Glomerular visceral epithelial cell (primary cell): ENCODE data around the gene SMS.

ENCODE experiments used
- DNase-seq: peaks from one replicate; pipeline ENCODE4 v3.0.0-alpha.2; 2016; ENCODE audit errors: extremely low spot score

Gene SMS

DNA sequence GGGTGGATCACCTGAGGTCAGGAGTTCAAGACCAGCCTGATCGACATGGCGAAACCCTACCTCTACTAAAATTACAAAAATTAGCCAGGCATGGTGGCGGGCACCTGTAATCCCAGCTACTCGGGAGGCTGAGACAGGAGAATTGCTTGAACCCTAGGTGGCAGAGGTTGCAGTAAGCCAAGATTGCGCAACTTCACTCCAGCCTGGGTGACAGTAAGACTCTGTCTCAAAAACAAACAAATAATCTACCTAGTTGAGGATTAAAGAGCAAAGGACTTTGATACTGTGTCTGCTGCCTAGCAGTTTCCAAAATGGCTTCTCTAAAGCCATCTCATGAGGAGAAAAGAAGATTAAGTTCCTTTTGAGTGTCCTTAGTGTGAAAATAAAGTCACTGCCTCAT, 37.8 kb downstream of the SMS start:
- no peak for DNase-seq

GRCh38 chrX:21982311-21982710, 41.8 kb downstream of the SMS start:
- no peak for DNase-seq

DNA sequence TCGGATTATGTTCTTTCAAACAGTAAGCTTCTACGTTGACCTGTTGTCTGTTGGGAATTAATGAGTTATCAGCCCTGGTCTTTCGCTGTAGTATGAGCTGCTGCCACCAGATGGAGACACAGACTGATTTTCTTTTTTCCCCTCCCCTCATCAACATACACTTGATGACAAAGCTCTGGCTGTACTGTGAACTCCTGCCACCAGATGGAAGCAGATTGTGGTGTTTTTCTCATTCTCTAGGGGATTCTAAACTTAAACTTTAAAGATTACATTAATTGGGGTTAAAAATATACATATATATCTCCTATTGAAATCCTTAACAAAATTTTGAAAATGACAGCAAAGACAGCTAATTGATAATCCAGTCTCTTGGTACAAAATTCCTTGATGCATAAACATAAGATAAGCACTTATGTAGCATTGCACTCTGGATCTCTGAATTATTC, 44.8 kb downstream of the SMS start:
- DNase-seq, result peak; percentile 76

DNA sequence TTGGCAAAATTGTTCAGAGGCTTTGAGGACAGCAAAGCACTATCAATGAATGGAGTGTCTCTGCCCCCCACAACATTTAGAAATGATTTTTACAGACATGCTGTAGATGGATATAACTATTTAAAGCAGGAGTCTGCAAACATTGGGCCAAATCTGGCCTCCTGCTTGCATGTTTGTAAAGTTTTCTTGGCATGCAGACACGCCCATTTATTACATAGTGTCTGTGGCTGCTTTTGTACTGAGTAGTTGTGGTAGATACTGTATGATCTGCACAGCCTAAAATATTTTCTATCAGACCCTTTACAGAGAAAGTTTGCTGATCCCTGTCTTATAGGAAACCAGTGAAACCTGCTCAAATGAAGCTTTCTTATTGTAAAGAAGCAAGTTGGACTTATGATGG, 46.1 kb downstream of the SMS start:
- no peak for DNase-seq

DNA sequence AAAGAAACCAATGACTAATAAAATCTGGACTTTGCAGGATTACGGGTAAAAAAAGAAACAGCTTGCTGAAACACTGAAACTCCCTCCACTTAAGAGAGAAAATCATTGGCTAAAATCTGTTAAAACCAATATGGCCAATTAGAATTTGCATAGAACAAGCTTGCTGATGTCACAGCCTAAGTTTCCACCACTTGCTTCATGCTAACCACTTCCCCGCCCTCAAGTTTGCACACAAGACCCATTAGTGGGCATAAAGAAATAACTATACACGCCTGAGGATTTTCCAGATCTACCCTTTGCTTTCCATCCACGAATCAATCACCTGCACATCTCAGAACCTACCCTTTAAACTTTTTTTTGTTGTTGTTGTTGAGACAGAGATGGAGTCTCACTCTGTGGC, 48.9 kb downstream of the SMS start:
- no peak for DNase-seq

- DNase-seq, result no peak
Measured at GRCh38 chrX:21990832-21991231, 50.3 kb downstream of the SMS start.

GRCh38 chrX:21991504-21991903, 51.0 kb downstream of the SMS start:
- no peak for DNase-seq

DNA sequence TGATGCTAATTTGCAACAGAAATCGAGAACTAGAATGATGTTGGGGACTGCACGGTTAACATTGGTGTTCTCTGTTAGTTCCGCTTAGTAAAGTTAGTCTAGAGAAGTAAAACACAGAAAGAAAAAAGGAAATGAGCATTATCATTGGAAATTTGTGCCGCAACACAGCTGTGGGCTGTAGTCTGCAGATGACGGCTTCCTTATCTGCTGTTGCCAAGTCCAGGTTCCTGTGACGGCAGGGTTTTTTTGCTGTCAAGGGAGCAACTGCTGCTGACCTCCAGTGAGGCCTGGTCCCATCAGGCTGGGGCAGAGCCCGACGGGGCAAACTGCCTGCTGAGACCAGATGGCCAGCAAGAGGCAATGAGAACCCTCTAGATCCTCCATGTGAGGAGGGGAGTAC, 52.8 kb downstream of the SMS start:
- DNase-seq, result no peak

- no peak for DNase-seq
Measured at GRCh38 chrX:21996872-21997455, 56.5 kb downstream of the SMS start.

DNA sequence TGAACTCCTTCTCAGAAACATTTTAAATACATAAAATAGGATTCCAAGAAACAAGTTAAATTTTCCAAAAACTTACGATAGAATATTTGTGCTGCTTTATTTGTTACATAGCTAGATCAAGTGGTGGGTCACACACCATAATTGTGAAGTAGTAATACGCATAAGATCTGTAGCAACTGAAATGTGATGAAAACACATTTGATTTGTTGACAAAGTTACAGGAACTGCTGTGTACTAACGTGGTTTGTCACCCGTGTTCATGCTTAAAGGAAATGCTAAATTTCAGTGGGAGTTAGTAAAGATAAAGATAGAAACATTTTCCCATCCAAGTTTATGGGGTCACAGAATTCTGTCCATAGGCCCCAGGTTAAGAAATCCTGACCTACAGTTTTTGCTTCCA, 57.5 kb downstream of the SMS start:
- DNase-seq, result no peak

DNA sequence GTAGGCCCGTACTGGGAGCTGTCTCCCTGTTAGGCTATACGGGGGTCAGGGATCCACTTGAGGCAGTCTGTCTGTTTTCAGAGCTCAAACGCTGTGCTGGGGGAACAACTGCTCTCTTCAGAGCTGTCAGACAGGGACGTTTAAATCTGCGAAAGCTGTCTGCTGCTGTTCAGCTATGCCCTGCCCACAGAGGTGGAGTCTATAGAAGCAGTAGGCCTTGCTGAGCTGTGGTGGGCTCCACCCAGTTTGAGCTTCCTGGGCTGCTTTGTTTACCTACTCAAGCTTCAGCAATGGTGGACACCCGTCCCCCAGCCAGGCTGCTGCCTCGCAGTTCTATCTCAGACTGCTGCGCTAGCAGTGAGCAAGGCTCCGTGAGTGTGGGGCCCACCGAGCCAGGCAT, 64.4 kb downstream of the SMS start:
- no peak for DNase-seq

- no peak for DNase-seq
Measured at GRCh38 chrX:22012051-22012450, 71.5 kb downstream of the SMS start.

GRCh38 chrX:22012931-22013330, 72.4 kb downstream of the SMS start:
- no peak for DNase-seq

DNA sequence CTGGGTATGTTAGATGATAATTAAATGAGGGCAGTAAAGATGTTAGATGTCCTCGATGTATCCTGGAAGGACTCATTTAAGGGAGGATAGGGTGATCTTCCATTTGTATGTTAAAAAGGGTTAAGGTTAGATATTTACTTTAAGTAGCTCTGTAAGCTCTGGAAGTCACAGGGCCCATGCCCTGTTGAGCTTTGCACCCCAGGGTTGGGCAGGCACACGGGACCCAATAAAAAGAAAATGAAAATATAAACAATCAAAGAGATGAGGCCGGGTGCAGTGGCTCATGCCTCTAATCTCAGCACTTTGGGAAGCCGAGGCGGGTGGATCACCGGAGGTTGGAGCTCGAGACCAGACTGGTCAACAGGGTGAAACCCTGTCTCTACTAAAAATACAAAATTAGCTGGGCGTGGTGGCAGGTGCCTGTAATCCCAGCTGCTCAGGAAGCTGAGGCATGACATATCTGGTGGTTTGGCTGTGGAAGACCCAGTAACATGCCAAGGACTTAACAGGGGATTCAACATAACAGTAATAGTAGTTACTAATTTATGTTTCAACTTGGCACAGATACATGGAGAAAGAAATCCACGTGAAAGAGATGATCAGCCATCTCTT, 74.7 kb downstream of the SMS start:
- DNase-seq, result no peak

DNA sequence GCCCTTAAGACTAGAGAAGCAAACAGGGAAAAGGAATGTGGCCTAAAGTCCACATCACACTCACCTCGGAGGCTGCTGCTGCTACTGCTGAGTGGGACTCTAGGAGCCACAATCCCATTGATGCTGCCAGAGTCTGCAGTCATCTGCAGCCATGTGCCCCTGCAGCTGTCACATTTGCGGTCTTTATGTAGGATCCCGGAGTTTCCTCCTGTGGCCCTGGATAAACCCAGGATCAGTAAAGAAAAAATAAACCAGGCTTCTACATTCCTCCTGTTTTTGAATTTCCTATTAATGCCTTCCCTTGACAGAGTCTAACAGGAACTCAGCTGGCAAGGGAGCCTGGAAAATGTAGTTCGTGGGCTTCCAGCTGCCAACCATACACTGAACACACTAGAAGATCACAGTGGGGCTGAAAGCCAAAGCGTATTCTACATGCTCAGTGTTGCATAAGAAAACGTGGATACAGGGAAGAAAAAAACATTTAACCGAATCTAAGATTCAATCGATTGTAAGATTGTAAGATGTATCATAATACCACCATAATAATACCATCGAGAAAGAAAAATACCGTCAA, 81.3 kb downstream of the SMS start:
- no peak for DNase-seq

GRCh38 chrX:22024577-22024976, 84.1 kb downstream of the SMS start:
- no peak for DNase-seq

DNA sequence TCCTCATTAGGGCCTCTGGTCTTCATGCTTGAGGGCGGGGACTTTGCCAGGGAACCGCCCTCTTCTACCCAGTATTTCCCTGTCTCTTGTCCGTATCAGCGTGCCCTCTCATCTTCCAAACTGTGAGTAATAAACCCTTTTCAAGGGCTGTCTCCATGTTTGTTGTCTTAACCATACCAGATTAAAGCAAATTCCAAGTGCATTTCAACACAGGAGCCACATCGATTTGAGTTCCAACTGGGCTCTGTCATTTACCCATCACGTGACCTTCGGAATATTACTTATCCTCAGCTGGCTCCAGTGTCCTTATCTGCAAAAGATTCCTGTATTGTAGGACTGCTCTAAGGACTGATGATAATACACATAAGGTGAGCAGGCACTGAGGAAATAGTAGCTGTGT, 85.2 kb downstream of the SMS start:
- DNase-seq, result no peak

DNA sequence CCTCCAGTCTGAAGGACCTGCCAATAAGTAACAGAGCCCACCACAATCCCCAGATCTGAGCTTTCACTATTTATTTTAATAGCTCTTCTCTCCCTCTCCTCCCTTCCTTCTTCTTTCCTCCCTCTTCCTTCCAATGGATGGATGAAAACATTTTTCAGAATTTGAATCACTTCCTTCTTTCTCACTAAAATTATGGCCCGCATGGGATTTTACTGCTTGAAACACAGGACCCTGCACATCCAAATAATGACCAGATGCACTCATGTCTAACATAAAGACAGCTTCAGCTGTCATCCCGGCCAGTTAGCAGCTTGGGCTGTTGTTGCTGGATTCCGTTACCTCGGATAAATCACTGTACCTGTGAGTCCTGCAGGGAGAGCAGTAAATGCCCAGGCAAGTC, 86.2 kb downstream of the SMS start:
- no peak for DNase-seq

DNA sequence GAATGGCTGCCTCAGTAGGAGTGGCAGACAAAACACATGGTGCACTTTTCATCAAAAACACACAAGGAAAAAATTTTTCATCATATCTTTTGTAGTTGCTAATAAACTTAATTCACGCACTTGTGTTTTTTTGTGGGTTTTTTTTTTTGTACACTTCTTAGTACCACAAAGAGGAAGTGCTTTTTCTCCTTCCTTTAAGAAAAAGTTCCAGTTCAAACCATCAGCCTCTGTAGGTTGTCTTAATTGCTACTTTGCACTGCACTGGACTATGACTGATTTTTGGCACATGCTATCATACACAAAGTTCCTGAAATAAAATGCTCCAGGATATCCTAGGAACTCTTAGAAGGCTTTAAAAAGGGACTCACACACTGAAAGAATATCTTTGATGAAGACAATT, 91.6 kb downstream of the SMS start, which contains the start of gene PHEX:
Gene PHEX (plus strand): TSS at position 242 of the 400 bp plus-strand sequence. CDS start 681 bp downstream, outside the sequence.
- no peak for DNase-seq

DNA sequence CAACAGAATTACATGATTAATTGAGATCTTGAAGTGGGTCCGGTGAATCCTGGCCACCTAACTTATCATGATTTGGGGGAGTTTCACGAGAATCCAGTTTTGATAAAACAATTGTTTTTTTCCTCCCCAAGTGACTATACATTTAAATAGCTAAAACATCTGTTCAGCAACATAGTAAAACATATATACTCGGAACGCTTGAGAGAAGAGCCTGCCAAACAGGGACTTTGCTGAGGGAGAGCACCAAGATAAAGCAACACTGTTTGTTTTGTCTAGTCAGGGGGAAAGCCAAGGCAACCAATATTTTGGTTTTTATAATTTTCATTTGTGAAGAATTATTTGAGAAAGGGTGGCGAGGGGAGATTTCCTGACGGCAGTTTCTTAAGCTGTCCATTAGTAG, 92.0 kb downstream of the SMS start:
- DNase-seq, result no peak

DNA sequence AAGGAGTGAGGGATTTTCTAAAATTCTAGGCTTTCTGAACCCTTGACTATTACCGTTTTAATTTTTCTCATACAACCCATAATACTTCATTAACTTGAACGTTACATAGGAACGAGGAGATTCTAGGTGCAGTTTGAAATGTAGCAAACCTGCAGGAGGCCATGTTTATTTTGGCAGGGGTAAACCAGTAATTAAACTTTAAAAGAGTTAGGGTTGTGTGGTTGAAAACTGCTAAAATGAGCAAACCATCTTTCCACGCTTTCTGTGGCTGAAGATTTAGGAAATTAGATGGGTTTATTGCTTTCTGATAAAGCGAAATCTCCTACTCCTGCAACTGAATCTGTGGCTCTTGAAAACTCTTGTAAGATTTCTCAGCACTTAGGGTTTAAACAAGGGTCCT, 93.3 kb downstream of the SMS start:
- no peak for DNase-seq

GRCh38 chrX:22035236-22035635, 94.7 kb downstream of the SMS start:
- no peak for DNase-seq

- no peak for DNase-seq
Measured at GRCh38 chrX:22037225-22037624, 96.7 kb downstream of the SMS start.
